ENCODE results near the gene PYGB.

Gene PYGB

GRCh38 chr20:25302596-25302995, 54.7 kb downstream of the PYGB start:
- no peak for DNase-seq (ENCODE audit: low spot score)
- TF ChIP-seq, protein P1, sequence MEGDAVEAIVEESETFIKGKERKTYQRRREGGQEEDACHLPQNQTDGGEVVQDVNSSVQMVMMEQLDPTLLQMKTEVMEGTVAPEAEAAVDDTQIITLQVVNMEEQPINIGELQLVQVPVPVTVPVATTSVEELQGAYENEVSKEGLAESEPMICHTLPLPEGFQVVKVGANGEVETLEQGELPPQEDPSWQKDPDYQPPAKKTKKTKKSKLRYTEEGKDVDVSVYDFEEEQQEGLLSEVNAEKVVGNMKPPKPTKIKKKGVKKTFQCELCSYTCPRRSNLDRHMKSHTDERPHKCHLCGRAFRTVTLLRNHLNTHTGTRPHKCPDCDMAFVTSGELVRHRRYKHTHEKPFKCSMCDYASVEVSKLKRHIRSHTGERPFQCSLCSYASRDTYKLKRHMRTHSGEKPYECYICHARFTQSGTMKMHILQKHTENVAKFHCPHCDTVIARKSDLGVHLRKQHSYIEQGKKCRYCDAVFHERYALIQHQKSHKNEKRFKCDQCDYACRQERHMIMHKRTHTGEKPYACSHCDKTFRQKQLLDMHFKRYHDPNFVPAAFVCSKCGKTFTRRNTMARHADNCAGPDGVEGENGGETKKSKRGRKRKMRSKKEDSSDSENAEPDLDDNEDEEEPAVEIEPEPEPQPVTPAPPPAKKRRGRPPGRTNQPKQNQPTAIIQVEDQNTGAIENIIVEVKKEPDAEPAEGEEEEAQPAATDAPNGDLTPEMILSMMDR (IDR thresholded peaks at IDR 0.05; ENCODE audit: extremely low read depth, missing control alignments): no peak

- TF ChIP-seq, protein P1 (IDR thresholded peaks at IDR 0.05; ENCODE audit: extremely low read depth, missing control alignments): no peak
- no peak for DNase-seq (ENCODE audit: low spot score)
Observed at GRCh38 chr20:25303292-25304024, 55.6 kb downstream of the PYGB start.

- TF ChIP-seq, protein P1 (IDR thresholded peaks at IDR 0.05; ENCODE audit: extremely low read depth, missing control alignments): no peak
Observed at GRCh38 chr20:25304025-25304549, 56.2 kb downstream of the PYGB start.

GRCh38 chr20:25306991-25307903, 59.4 kb downstream of the PYGB start:
- TF ChIP-seq, protein P1 (IDR thresholded peaks at IDR 0.05; ENCODE audit: extremely low read depth, missing control alignments): no peak
- no peak for DNase-seq (ENCODE audit: low spot score)

More at GRCh38 chr20:25304025-25304549, 56.2 kb downstream of the PYGB start:
- no peak for DNase-seq (ENCODE audit: low spot score)

GRCh38 chr20:25308083-25308491, 60.2 kb downstream of the PYGB start:
- TF ChIP-seq, protein P1 (IDR thresholded peaks at IDR 0.05; ENCODE audit: extremely low read depth, missing control alignments): no peak
- no peak for DNase-seq (ENCODE audit: low spot score)

GRCh38 chr20:25308671-25309394, 60.9 kb downstream of the PYGB start:
- TF ChIP-seq, protein P1 (IDR thresholded peaks at IDR 0.05; ENCODE audit: extremely low read depth, missing control alignments): no peak
- no peak for DNase-seq (ENCODE audit: low spot score)
